Stimulated activated CD8-positive, alpha-beta memory T cell treated with anti-CD3 and anti-CD28 coated beads, Interleukin-7, amount 100 ng/mL, for 24 hours (primary cell): ENCODE data around the gene CLUH.
"Not testable (repeated sequence)": the region's sequence is repeated elsewhere in the genome, so short reads cannot be mapped to it uniquely, and the experiment has no call there.

ENCODE experiments used
- DNase-seq: peaks from one replicate; pipeline ENCODE4 v3.0.0-alpha.2; 2020; ENCODE audit warnings: low read depth

The CLUH gene

GRCh38 chr17:2701161-2701995 lies 10.2 kb downstream of the CLUH start:
- DNase-seq = no peak

GRCh38 chr17:2700491-2701141 lies 10.9 kb downstream of the CLUH start:
- DNase-seq = no peak

- DNase-seq = no peak
These were observed 11.5 kb downstream of the CLUH start for GRCh38 chr17:2700030-2700490.

GRCh38 chr17:2699216-2699805 lies 12.3 kb downstream of the CLUH start:
- not testable (repeated sequence) for DNase-seq

GRCh38 chr17:2697611-2698162 lies 13.9 kb downstream of the CLUH start:
- DNase-seq = no peak

GRCh38 chr17:2695961-2696760 lies 15.4 kb downstream of the CLUH start:
- no peak for DNase-seq

GRCh38 chr17:2695243-2695960 lies 16.2 kb downstream of the CLUH start:
- DNase-seq = no peak

GRCh38 chr17:2694381-2695242 lies 17.0 kb downstream of the CLUH start:
- no peak for DNase-seq

- no peak for DNase-seq
These were observed 17.8 kb downstream of the CLUH start for GRCh38 chr17:2693561-2694380.

GRCh38 chr17:2692781-2693135 lies 18.8 kb downstream of the CLUH start:
- no peak for DNase-seq

GRCh38 chr17:2691965-2692780 lies 19.4 kb downstream of the CLUH start:
- no peak for DNase-seq

GRCh38 chr17:2691069-2691871 lies 20.3 kb downstream of the CLUH start:
- DNase-seq = no peak

- DNase-seq = no peak
These were observed 21.1 kb downstream of the CLUH start for GRCh38 chr17:2690165-2691068.

GRCh38 chr17:2689411-2690164 lies 22.0 kb downstream of the CLUH start:
- no peak for DNase-seq

GRCh38 chr17:2688351-2689342 lies 22.9 kb downstream of the CLUH start:
- no peak for DNase-seq
